HepG2 (cell line): ENCODE results near the gene DELE1.

Source experiments
- HNRNPL ChIP-seq: fragments of 200-400 bp; formaldehyde crosslinking; IDR thresholded peaks from 2 replicates; pipeline ENCODE4 v1.6.1; 2017; ENCODE audit warnings: mild to moderate bottlenecking, low read depth, low read length
- SIN3A ChIP-seq: IDR thresholded peaks from 2 replicates; pipeline ENCODE4 v1.6.1; 2011; ENCODE audit warnings: low read depth, mild to moderate bottlenecking, control low read depth, low read length, borderline replicate concordance
- ZNF224 ChIP-seq: sonication (generic); formaldehyde crosslinking; IDR thresholded peaks from 2 replicates; pipeline ENCODE4 v1.5.0; 2020; ENCODE audit warnings: mild to moderate bottlenecking, missing genetic modification reagents
- TF ChIP-seq, protein P1 (sequence below): sonication (generic); formaldehyde crosslinking; IDR thresholded peaks from 2 replicates; pipeline ENCODE4 v1.9.0; 2021; ENCODE audit warnings: missing genetic modification reagents, mild to moderate bottlenecking, borderline replicate concordance

DNA sequence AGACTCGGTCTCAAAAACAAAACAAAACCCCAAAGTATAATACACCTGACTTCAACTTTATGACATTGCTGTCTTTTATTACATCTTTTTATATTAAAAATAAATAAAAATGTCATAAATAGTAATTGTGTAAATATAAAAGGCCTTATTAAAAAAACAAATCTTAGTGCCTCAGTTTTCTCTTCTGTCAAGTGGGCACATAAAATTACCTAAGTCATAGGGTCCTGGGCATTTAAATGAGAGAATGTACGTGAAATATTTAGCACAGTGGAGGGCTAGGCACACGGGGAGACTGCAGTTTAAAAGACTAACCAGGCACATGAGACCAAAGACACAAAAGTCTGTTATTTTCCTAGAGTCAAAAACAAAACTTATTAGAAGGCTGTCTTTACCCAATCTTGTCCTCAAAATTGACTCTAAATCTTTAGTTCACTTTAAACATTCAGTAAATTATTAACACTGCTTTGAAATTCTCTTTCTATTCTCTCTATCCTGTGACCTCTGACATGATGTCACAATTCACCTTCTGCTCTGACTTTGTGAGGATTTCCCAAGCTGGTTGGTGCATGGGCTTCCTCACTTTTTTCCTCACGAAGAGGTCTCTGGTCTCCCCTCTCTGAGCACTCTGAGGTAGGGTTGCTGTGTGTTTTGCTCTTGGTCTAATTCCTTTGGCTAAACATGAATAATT is 42.7 kb downstream of the DELE1 start:
- TF ChIP-seq, protein P1, sequence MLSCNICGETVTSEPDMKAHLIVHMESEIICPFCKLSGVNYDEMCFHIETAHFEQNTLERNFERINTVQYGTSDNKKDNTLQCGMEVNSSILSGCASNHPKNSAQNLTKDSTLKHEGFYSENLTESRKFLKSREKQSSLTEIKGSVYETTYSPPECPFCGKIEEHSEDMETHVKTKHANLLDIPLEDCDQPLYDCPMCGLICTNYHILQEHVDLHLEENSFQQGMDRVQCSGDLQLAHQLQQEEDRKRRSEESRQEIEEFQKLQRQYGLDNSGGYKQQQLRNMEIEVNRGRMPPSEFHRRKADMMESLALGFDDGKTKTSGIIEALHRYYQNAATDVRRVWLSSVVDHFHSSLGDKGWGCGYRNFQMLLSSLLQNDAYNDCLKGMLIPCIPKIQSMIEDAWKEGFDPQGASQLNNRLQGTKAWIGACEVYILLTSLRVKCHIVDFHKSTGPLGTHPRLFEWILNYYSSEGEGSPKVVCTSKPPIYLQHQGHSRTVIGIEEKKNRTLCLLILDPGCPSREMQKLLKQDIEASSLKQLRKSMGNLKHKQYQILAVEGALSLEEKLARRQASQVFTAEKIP, result no peak
- TF ChIP-seq SIN3A (no peak), HNRNPL (no peak), ZNF224 (CRISPR knock-in tag) (no peak)
